HAP-1 (cell line): ENCODE measurements around the gene CHORDC1.
"Not testable (repeated sequence)": the region's sequence is repeated elsewhere in the genome, so short reads cannot be mapped to it uniquely, and the experiment has no call there.

ENCODE experiments used
- DNase-seq, 2 experiments: peaks; one replicate each; pipeline ENCODE4 v3.0.0-alpha.2; 2016 to 2020; ENCODE audit warnings: low spot score in 2 of 2
- H3K27me3 ChIP-seq: fragments of 250-450 bp; sonication (Bioruptor Pico); 2 replicates; pipeline ENCODE4 v1.5.1; 2020; ENCODE audit warnings: low read depth, mild to moderate bottlenecking, moderate library complexity
- H3K36me3 ChIP-seq: fragments of 250-450 bp; sonication (Bioruptor Pico); replicated peaks from 2 replicates; pipeline ENCODE4 v1.5.1; 2020; ENCODE audit warnings: mild to moderate bottlenecking
- H3K4me1 ChIP-seq: fragments of 250-450 bp; sonication (Bioruptor Pico); 2 replicates; pipeline ENCODE4 v1.5.1; 2020; ENCODE audit warnings: mild to moderate bottlenecking
- H3K4me3 ChIP-seq: fragments of 250-450 bp; sonication (Bioruptor Pico); 2 replicates; pipeline ENCODE4 v1.5.1; 2020; ENCODE audit warnings: mild to moderate bottlenecking, moderate library complexity
- H3K9me3 ChIP-seq: fragments of 250-450 bp; sonication (Bioruptor Pico); 2 replicates; pipeline ENCODE4 v1.5.1; 2020; ENCODE audit warnings: mild to moderate bottlenecking, moderate library complexity
- in situ Hi-C: fragments of 300-500 bp; cut with MboI; formaldehyde crosslinking; loops from 3 replicates; pipeline ENCODE4 v1.14.3; 2020; ENCODE audit warnings: low sequenced_read_pairs, inconsistent platforms, mixed read lengths

The CHORDC1 gene

DNA sequence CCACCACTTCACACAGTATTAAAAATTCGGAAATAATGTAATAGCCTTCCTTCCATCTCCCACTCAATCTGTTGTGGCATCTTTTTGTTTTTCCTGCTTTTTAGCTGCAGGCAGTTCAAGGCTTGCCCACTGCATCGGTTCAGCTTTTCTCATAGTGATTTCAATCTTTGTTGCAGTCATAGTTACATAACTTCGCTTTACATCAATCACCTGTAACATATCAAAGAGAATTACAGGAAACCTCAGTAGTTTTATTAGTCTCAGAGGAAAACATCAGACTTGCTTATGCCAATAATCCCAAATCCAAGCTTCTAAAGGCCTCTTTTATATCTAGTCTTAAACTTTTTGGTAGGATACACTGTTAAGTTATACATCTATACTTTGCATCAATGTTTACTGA is 20.5 kb downstream of the CHORDC1 start:
- DNase-seq: no peak
- no peaks in the 10 kb centered on the region for H3K9me3 ChIP-seq
- no peak overlapping the region for H3K4me3 ChIP-seq
- in situ Hi-C loops: no loop called here
- H3K36me3 ChIP-seq: peaks cover 51% of the 10 kb centered on the region
- H3K27me3 ChIP-seq: no peaks in the 10 kb centered on the region
- H3K4me1 ChIP-seq: no peaks in the 10 kb centered on the region

DNA sequence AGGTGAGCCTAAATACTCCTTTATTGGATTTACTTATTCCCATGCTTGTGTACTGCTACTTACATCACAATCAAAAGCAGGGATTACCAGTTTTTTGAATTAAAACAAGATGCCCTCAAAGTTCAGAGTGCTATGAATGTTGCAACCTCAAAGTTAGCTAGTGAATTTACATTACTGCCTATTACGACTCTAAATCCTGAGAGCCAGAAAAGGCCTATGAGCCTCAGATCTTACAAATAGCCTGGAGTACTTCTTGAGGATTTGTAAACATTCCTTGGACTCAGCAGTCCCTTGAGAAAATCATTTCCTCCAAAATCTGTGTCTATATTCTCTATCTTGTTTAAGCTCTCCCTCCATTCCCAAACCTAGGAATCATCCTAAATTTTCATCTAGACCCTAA is 25.5 kb downstream of the CHORDC1 start:
- in situ Hi-C loops: no loop called here
- H3K36me3 ChIP-seq: peaks cover 21% of the 10 kb centered on the region
- no peak for DNase-seq
- H3K4me3 ChIP-seq: no peak overlapping the region
- no peaks in the 10 kb centered on the region for H3K27me3 ChIP-seq
- no peaks in the 10 kb centered on the region for H3K9me3 ChIP-seq
- no peaks in the 10 kb centered on the region for H3K4me1 ChIP-seq

DNA sequence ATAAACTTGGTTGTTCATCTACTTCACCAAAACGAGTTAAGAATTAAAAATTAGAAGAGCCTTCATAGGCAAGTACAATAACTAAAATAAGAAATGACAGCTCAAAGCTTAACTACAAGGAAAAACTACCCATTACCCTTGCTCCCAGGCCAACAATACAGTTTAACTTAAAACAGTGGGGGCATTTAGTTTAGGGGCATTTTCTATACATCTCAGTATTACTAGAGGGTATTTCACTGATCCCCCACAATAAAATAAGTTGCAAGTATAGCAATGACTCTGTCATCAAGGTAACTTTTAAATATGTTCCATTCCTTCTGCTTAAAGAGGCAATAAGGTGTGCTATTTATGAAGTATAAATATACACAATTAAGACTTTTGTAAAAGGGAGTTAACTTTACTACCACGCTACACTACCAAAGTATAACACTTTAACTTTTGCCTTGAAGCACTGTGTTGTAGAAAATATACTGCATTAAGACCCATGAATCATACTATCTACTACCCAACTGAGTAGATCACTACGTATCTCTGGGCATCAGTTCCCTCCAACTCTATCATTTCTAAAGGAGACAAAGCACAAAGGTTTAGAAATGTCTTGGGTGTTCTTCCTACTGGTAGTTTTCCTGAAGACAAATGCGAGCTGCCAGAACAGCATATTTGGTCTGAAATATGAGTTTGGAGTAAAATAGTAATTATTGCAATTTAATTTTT is 29.8 kb downstream of the CHORDC1 start:
- in situ Hi-C loops: no loop called here
- Histone ChIP-seq H3K4me3 (no peak overlapping the region), H3K27me3 (no peaks in the 10 kb centered on the region), H3K36me3 (peaks cover 12% of the 10 kb centered on the region; the same call in 1 of the 2 replicates), H3K4me1 (peaks cover 12% of the 10 kb centered on the region), H3K9me3 (no peaks in the 10 kb centered on the region)
- DNase-seq: no peak

DNA sequence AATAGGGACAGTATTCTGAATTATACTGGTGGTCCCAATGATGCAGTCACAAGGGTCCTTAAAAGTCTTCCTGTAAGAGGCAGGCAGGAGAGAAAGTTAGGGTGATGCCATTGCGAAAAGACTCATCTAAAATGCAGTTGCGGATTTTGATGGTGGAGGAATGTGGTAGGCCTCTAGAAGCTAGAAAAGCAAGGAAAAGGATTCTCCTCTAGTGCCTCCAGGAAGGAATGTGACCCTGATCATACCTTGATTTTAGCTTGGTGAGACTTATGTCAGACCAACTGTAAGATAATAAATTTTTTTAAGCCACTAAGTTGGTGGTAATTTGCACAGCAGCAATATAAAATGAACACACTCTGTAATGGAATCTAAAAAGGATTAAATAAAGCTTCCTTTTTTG is 33.8 kb downstream of the CHORDC1 start:
- no peaks in the 10 kb centered on the region for H3K9me3 ChIP-seq
- H3K36me3 ChIP-seq: 0 out of 2 replicates have a peak, but pooled peaks cover 5% of the 10 kb centered on the region
- peaks cover 13% of the 10 kb centered on the region for H3K4me1 ChIP-seq
- no peak overlapping the region for H3K4me3 ChIP-seq
- DNase-seq: peak in 1 of 2 experiments; percentile 11
- in situ Hi-C loops: no loop called here
- no peaks in the 10 kb centered on the region for H3K27me3 ChIP-seq

DNA sequence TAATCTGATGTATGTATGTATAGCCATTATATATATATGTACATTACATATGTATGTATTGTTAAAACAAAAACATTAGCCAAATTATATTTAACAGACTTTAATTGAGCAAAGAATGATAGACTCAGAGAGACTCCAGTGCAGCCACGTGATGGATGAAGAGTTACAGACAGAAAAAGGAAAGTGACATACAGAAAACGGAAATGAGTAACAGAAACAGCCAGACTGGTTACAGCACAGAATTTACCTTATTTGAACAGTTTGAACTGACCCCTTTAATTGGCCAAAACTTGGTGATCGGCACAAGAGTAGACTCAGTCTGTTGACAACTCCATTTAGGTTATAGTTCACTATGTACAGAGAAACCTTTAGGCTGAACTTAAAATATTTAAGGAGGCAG is 35.0 kb downstream of the CHORDC1 start:
- Histone ChIP-seq H3K36me3 (0 out of 2 replicates have a peak, but pooled peaks cover 5% of the 10 kb centered on the region), H3K9me3 (no peaks in the 10 kb centered on the region), H3K27me3 (no peaks in the 10 kb centered on the region), H3K4me3 (no peak overlapping the region), H3K4me1 (peaks cover 13% of the 10 kb centered on the region)
- no peak for DNase-seq
- in situ Hi-C loops: no loop called here

DNA sequence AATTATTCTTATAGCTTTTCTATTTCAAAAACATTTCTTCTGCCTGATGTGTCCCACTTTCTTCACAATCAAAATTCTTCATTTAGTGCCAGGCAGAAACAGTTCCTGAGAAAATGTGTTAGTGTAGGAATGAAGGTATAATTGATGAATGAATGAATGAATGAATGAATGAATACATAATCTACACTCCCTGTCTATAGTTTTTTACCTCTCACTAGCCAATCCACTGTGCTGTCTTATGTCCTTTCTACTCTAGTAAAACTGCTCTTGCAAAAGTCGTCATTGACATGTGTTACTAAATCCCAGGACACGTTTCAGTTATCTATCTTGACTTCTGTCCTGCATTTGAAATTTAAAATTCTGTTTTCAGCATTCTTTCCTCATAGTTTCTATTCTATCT is 42.9 kb downstream of the CHORDC1 start:
- no peak for DNase-seq
- in situ Hi-C loops: no loop called here
- H3K9me3 ChIP-seq: no peaks in the 10 kb centered on the region

DNA sequence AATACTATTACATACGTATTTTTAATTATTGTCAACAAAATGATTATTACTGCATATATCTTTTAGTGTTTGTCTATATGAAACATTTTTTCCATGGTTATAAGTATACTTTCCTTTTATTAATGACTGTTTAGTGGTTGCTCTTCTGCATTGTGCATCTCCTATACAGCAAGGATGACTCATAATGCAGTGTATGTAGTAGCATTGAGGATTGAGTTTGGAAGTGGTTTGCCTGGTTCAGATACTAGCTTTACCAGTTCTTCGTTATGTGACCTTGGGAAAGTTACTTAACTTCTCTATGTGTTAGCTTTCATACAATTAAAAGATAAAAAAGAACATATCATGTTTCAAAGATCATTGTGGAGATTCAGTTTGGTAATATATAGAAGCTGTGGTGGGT is 44.1 kb downstream of the CHORDC1 start:
- Histone ChIP-seq H3K4me3 (no peak overlapping the region), H3K36me3 (no peaks in the 10 kb centered on the region), H3K9me3 (no peaks in the 10 kb centered on the region), H3K4me1 (no peaks in the 10 kb centered on the region), H3K27me3 (no peaks in the 10 kb centered on the region)
- in situ Hi-C loops: no loop called here
- no peak for DNase-seq

More for the DNA sequence above, 42.9 kb downstream of the CHORDC1 start:
- no peaks in the 10 kb centered on the region for H3K36me3 ChIP-seq
- H3K27me3 ChIP-seq: no peaks in the 10 kb centered on the region
- H3K4me1 ChIP-seq: no peaks in the 10 kb centered on the region
- no peak overlapping the region for H3K4me3 ChIP-seq

DNA sequence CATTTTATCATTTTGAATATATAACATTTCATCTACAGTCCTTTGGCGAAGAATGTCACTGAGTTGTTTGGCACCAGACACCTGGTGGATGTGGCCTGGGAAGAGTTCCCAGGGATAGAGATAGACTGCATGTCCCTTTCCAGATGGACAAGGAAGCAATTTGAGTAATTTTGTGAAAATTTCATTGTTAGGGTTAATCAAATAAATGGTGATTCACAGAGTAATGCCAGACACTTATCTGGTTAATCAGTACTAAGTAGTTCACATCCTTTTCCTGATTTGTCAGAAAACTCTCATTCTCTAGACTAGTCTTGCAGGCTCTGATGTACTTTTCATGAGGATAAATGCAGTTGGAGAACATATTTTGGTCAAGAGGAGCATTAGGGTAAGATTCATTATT is 46.8 kb downstream of the CHORDC1 start:
- in situ Hi-C loops: no loop called here
- Histone ChIP-seq H3K36me3 (no peaks in the 10 kb centered on the region), H3K9me3 (no peaks in the 10 kb centered on the region), H3K27me3 (no peaks in the 10 kb centered on the region), H3K4me3 (no peak overlapping the region), H3K4me1 (no peaks in the 10 kb centered on the region)
- DNase-seq: no peak

DNA sequence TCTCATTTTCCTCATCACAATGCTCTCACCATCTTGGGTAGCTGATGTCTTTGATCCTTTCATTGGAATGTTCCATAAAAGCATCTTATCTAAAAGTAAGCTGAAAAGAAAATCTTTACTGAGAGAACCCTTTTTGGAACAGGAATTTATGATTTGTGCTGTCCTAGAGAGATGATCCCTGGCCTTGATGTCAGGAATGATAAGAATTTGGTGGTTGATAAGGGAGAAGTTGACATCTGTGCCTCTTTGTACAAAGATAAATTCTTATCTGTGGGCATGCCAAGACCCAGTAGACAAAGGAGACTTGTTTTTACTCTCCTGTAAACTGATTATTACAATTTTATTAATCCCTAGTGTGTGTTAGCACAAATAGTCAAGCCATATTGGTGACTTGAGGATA is 51.5 kb downstream of the CHORDC1 start:
- no peaks in the 10 kb centered on the region for H3K4me1 ChIP-seq
- in situ Hi-C loops: no loop called here
- H3K4me3 ChIP-seq: no peak overlapping the region
- no peaks in the 10 kb centered on the region for H3K36me3 ChIP-seq
- no peaks in the 10 kb centered on the region for H3K27me3 ChIP-seq
- DNase-seq: no peak
- H3K9me3 ChIP-seq: no peaks in the 10 kb centered on the region

DNA sequence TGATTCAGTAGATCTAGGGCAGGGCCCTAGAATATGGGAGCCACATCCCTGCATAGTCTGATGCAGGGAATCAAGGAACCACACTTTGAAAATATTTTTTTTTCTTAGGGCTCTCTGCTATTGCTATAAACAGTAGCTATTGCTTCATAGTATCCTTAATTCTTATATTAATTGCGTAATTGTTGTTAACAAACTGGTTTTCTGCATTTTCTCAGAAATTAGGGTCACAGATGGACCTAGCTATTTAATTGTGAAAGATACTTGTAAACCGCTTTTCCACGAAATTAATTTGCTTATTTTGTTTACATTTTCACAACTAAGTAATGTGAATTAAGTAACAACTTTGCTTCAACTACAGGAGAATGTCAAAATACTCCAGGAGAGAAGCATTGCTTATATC is 54.3 kb downstream of the CHORDC1 start:
- no peaks in the 10 kb centered on the region for H3K36me3 ChIP-seq
- H3K27me3 ChIP-seq: no peaks in the 10 kb centered on the region
- no peaks in the 10 kb centered on the region for H3K9me3 ChIP-seq
- no peaks in the 10 kb centered on the region for H3K4me1 ChIP-seq
- H3K4me3 ChIP-seq: no peak overlapping the region
- in situ Hi-C loops: no loop called here
- no peak for DNase-seq

DNA sequence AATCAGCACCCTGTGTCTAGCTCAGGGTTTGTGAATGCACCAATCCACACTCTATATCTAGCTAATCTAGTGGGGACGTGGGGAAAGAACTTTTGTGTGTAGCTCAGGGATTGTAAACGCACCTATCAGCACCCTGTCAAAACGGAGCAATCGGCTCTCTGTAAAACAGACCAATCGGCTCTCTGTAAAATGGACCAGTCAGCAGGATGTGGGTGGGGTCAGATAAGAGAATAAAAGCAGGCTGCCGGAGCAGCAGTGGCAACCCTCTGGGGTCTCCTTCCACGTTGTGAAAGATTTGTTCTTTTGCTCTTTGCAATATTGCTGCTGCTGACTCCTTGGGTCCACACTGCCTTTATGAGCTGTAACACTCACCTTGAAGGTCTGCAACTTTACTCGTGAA is 55.1 kb downstream of the CHORDC1 start:
- H3K27me3 ChIP-seq, in situ Hi-C loops, DNase-seq, H3K9me3 ChIP-seq, H3K4me3 ChIP-seq, H3K4me1 ChIP-seq, H3K36me3 ChIP-seq: not testable (repeated sequence)

DNA sequence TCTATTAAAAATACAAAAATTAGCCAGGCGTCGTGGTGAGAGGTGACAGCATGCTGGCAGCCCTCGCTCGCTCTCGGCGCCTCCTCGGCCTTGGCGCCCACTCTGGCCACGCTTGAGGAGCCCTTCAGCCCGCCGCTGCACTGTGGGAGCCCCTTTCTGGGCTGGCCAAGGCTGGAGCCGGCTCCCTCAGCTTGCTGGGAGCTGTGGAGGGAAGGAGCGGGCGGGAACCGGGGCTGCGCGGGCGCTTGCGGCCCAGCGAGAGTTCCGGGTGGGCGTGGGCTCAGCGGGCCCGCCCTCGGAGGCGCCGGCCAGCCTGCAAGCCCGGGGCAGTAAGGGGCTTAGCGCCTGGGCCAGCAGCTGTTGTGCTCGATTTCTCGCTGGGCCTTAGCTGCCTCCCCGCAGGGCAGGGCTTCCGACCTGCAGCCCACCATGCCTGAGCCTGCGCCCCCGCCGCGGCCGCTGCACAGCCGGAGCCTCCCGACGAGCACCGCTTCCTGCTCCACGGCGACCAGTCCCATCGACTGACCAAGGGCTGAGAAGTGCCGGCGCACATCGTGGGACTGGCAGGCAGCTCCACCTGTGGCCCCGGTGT is 55.8 kb downstream of the CHORDC1 start:
- H3K4me3 ChIP-seq, H3K36me3 ChIP-seq, DNase-seq, H3K9me3 ChIP-seq, in situ Hi-C loops, H3K27me3 ChIP-seq, H3K4me1 ChIP-seq: not testable (repeated sequence)
